ENCODE results near the gene MCEE. TPM values are rescaled to one million over a fixed set of nuclear protein-coding genes. Genes with fewer than 3 reads are reported as not detected.

Gene MCEE
- total RNA-seq, 1 donor from 2014 or later, result 21.1 TPM

DNA sequence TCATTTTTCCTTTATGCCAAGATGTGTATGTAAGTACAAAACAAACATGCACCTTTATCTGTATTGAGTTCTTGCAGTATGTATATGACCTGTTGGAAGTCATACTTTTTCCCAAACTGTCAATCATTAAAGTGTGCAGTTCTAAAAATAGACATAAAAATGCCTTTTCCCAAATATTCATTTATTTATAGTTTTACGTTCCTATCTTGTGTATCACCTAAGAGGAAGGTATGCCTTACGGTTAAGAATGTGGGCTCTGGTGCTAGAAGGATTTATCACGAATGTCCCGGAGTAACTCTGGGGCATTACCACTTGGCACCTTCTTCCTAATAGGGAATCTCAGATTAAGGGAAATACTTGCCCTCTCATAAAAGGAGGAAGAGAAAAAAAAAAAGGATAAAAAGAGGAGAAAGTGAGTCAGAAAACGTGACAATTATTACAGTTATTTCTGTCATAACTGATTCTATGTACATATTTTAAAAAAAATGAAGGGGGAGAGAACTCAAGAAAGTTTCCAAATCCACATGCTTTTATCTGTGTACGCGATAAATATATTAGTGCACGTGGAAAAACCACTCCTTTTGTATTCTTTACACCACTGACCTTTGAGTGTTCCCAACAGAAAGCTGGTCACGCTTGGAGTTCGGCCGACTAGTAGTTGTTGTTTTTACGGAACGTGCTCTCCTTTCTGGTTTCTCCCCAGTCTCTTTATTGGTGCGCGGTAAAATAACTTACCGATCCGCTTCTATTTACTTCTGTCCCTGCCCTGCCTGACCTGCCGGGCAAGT is 721 bp downstream of the MCEE start:
- Mint-ChIP-seq H3K27ac (ENCODE audit: unreplicated experiment) (no peak overlapping the region), H3K4me3 (ENCODE audit: unreplicated experiment) (no peak overlapping the region), H3K9me3 (ENCODE audit: low read depth) (no peaks in the 10 kb centered on the region), H3K36me3 (ENCODE audit: low read depth) (peaks cover 5% of the 10 kb centered on the region), H3K27me3 (ENCODE audit: low read depth) (no peaks in the 10 kb centered on the region), H3K4me1 (ENCODE audit: low read depth) (peaks cover 25% of the 10 kb centered on the region)
- no peak for DNase-seq (ENCODE audit: low spot score)
- TF ChIP-seq, protein P1, sequence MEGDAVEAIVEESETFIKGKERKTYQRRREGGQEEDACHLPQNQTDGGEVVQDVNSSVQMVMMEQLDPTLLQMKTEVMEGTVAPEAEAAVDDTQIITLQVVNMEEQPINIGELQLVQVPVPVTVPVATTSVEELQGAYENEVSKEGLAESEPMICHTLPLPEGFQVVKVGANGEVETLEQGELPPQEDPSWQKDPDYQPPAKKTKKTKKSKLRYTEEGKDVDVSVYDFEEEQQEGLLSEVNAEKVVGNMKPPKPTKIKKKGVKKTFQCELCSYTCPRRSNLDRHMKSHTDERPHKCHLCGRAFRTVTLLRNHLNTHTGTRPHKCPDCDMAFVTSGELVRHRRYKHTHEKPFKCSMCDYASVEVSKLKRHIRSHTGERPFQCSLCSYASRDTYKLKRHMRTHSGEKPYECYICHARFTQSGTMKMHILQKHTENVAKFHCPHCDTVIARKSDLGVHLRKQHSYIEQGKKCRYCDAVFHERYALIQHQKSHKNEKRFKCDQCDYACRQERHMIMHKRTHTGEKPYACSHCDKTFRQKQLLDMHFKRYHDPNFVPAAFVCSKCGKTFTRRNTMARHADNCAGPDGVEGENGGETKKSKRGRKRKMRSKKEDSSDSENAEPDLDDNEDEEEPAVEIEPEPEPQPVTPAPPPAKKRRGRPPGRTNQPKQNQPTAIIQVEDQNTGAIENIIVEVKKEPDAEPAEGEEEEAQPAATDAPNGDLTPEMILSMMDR (IDR thresholded peaks at IDR 0.05), result no peak

DNA sequence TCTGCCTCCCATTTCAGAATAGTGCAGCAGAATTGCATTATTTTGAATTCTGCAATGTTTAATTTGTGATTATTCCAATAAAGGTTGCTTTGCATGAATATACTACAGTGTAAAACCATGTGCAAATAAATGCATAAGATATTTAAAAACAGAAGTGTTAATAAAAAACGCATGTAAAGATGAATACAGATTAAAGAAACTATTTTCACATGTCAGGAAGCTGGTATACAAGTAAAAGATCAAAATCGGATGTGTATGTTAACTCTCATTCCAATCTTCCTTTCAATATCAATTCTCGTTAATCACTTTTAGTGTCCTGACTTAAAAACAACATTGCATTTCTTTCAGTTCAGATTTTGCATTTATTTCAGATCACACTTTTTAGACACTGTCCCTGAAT is 3.1 kb downstream of the MCEE start:
- H3K4me3 Mint-ChIP-seq (ENCODE audit: unreplicated experiment), result no peak overlapping the region
- TF ChIP-seq, protein P1 (IDR thresholded peaks at IDR 0.05), result no peak
- no peaks in the 10 kb centered on the region for H3K9me3 Mint-ChIP-seq (ENCODE audit: low read depth)
- H3K4me1 Mint-ChIP-seq (ENCODE audit: low read depth), result peaks cover 25% of the 10 kb centered on the region
- no peaks in the 10 kb centered on the region for H3K27me3 Mint-ChIP-seq (ENCODE audit: low read depth)
- H3K27ac Mint-ChIP-seq (ENCODE audit: unreplicated experiment), result no peak overlapping the region
- DNase-seq (ENCODE audit: low spot score), result no peak
- peaks cover 7% of the 10 kb centered on the region for H3K36me3 Mint-ChIP-seq (ENCODE audit: low read depth)

DNA sequence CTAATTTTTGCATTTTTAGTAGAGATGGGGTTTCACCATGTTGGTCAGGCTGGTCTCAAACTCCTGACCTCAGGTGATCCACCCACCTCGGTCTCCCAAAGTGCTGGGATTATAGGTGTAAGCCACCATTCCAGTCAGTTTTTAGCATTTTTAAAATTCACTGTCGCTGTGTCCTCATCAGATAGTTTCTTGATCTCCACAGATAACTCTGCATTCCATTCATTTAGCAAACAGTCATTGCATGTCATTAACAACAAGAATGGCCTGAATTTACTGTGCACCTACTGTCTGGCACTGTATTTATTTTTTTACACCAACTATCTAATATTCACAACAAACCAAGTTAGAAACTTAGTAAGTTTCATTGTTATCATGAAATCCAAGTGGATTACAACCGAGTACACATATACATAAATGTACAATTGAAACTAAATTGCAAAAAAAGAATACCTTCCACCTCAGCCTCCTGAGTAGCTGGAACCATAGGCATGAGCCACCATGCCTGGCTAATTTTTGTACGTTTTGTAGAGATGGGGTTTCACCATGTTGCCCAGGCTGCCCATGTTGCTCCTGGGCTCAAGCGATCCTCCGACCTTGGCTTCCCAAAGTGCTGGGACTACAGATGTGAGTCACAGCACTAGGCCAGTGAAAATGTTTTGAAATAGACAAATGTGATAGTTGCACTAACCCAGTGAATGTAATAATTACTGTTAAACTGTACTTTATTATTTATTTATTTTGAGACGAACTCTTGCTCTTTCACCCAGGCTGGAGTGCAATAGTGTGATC is 4.3 kb downstream of the MCEE start:
- Mint-ChIP-seq H3K36me3 (ENCODE audit: low read depth) (peaks cover 9% of the 10 kb centered on the region), H3K4me1 (ENCODE audit: low read depth) (peaks cover 25% of the 10 kb centered on the region), H3K4me3 (ENCODE audit: unreplicated experiment) (no peak overlapping the region), H3K27ac (ENCODE audit: unreplicated experiment) (peak overlapping the region; percentile 22), H3K9me3 (ENCODE audit: low read depth) (no peaks in the 10 kb centered on the region), H3K27me3 (ENCODE audit: low read depth) (no peaks in the 10 kb centered on the region)
- no peak for DNase-seq (ENCODE audit: low spot score)
- TF ChIP-seq, protein P1 (IDR thresholded peaks at IDR 0.05), result no peak

DNA sequence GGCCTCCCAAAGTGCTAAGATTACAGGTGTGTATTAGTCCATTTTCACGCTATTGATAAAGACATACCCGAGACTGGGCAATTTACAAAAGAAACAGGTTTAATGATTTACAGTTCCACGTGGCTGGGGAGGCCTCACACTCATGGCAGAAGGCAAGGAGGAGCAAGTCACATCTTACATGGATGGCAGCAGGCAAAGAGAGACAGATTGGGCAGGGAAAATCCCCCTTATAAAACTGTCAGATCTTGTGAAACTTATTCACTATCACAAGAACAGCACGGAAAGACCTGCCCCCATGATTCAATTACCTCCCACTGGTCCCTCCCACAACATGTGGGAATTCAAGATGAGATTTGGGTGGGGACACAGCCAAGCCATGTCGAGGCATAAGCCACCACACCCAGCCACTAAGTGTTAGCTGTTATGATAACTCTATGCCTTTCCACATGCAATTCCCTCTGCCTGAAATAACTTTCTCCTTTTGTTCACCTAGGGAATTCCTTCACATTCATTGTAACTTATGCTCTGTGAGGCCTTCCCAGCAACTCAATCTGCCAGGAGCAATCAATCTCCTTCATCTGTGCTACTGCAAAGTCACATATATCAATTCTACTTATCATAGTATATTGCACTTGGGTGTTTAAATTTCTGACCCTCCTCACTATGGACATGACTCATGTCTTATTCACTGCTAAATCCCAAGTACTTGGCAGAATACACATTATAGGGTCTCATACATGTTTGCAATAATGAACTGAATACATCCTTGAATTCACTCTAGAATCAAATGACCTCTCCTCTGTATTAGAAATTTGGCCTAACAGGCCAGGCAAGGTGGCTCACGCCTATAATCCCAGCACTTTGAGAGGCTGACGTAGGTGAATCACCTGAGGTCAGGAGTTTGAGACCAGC is 7.4 kb downstream of the MCEE start:
- Mint-ChIP-seq H3K36me3 (ENCODE audit: low read depth) (peaks cover 23% of the 10 kb centered on the region), H3K27me3 (ENCODE audit: low read depth) (no peaks in the 10 kb centered on the region), H3K9me3 (ENCODE audit: low read depth) (no peaks in the 10 kb centered on the region), H3K27ac (ENCODE audit: unreplicated experiment) (no peak overlapping the region), H3K4me1 (ENCODE audit: low read depth) (peaks cover 14% of the 10 kb centered on the region), H3K4me3 (ENCODE audit: unreplicated experiment) (no peak overlapping the region)
- no peak for DNase-seq (ENCODE audit: low spot score)
- TF ChIP-seq, protein P1 (IDR thresholded peaks at IDR 0.05), result no peak

DNA sequence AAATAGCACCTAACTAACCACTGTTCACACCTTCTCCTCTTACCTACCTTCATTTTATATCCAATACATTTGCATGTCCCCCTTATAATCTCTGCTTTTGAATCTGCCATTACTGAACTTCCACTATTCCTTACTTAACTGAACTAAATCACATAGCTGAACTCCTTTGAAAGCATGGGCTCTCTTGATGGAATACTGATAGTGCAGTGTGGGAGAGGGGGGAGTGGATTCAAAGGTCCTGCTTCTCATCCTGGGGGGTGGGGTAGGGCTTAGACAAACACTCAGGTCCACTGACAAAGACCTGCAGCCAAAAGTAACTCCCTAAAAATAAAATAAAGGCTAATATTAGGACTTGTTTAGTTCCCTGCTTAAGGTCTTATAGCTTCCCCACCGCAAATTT is 8.6 kb downstream of the MCEE start:
- DNase-seq (ENCODE audit: low spot score), result no peak

More for the DNA sequence above, 8.6 kb downstream of the MCEE start:
- Mint-ChIP-seq H3K4me3 (ENCODE audit: unreplicated experiment) (no peak overlapping the region), H3K9me3 (ENCODE audit: low read depth) (no peaks in the 10 kb centered on the region), H3K4me1 (ENCODE audit: low read depth) (peaks cover 5% of the 10 kb centered on the region), H3K27ac (ENCODE audit: unreplicated experiment) (no peak overlapping the region), H3K36me3 (ENCODE audit: low read depth) (peaks cover 26% of the 10 kb centered on the region), H3K27me3 (ENCODE audit: low read depth) (no peaks in the 10 kb centered on the region)
- TF ChIP-seq, protein P1 (IDR thresholded peaks at IDR 0.05), result no peak
